Activated CD8-positive, alpha-beta memory T cell treated with anti-CD3 and anti-CD28 coated beads, Interleukin-2, amount 50 U/mL, for 48 hours (primary cell): ENCODE data around the gene FGF1.
"Not testable (repeated sequence)": the region's sequence is repeated elsewhere in the genome, so short reads cannot be mapped to it uniquely, and the experiment has no call there.

Source experiments
- DNase-seq: peaks from one replicate; pipeline ENCODE4 v3.0.0-alpha.2; 2020

The FGF1 gene

GRCh38 chr5:142667831-142668230 lies 18.1 kb downstream of the FGF1 start:
- DNase-seq, result no peak

- DNase-seq, result no peak
These were observed 21.3 kb downstream of the FGF1 start for GRCh38 chr5:142664636-142665035.

GRCh38 chr5:142664067-142664466 lies 21.8 kb downstream of the FGF1 start:
- DNase-seq, result no peak

GRCh38 chr5:142663246-142663645 lies 22.6 kb downstream of the FGF1 start:
- DNase-seq, result no peak

- no peak for DNase-seq
These were observed 23.9 kb downstream of the FGF1 start for GRCh38 chr5:142661957-142662356.

GRCh38 chr5:142661143-142661542 lies 24.7 kb downstream of the FGF1 start:
- DNase-seq, result no peak

- DNase-seq, result no peak
These were observed 25.2 kb downstream of the FGF1 start for GRCh38 chr5:142660731-142661130.

GRCh38 chr5:142660196-142660595 lies 25.7 kb downstream of the FGF1 start:
- no peak for DNase-seq

- no peak for DNase-seq
These were observed 26.5 kb downstream of the FGF1 start for GRCh38 chr5:142659405-142659804.

- DNase-seq, result no peak
These were observed 27.6 kb downstream of the FGF1 start for GRCh38 chr5:142658278-142658677.

GRCh38 chr5:142657446-142657845 lies 28.4 kb downstream of the FGF1 start:
- DNase-seq, result no peak

GRCh38 chr5:142655339-142656267 lies 30.3 kb downstream of the FGF1 start:
- DNase-seq, result peak; percentile 92

GRCh38 chr5:142654578-142655058 lies 31.3 kb downstream of the FGF1 start:
- no peak for DNase-seq

GRCh38 chr5:142653321-142653720 lies 32.6 kb downstream of the FGF1 start:
- DNase-seq, result no peak

- DNase-seq, result no peak
These were observed 33.3 kb downstream of the FGF1 start for GRCh38 chr5:142652563-142652962.

GRCh38 chr5:142650881-142651280 lies 35.0 kb downstream of the FGF1 start:
- DNase-seq, result no peak

- no peak for DNase-seq
These were observed 35.8 kb downstream of the FGF1 start for GRCh38 chr5:142650060-142650459.

GRCh38 chr5:142648108-142648507 lies 37.8 kb downstream of the FGF1 start:
- DNase-seq, result not testable (repeated sequence)

- no peak for DNase-seq
These were observed 40.4 kb downstream of the FGF1 start for GRCh38 chr5:142645456-142645855.

GRCh38 chr5:142644640-142645361 lies 41.1 kb downstream of the FGF1 start:
- DNase-seq, result no peak

GRCh38 chr5:142644127-142644526 lies 41.8 kb downstream of the FGF1 start:
- DNase-seq, result no peak

GRCh38 chr5:142643634-142644033 lies 42.3 kb downstream of the FGF1 start:
- DNase-seq, result no peak

- no peak for DNase-seq
These were observed 43.5 kb downstream of the FGF1 start for GRCh38 chr5:142642427-142642826.

GRCh38 chr5:142641711-142642110 lies 44.2 kb downstream of the FGF1 start:
- no peak for DNase-seq
